ENCODE results near the gene ZNF185.

Gene ZNF185

DNA sequence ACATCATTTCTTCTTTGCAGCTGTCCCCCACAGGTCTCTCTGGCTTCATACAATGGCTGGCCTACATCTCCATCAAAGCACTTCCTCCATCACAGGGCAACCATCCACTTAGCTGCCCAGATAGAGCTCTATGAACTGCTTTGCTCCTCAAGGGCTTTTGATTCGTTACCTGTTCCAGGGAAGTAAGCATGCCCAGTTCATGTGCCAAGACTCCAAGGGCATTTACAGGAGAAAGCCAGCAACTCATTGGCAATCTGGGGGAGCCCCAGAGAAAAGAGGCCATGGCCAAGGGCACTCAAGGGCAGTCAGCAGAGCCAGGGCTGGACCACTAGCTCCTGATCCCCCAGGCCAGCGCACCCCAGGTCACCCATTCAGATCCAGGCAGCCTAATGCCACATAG is 24.5 kb upstream of the ZNF185 start:
- TF ChIP-seq ZNF10 (tag by site-specific recombination; IDR thresholded peaks at IDR 0.05) (no peak), ZNF433 (tag by site-specific recombination; IDR thresholded peaks at IDR 0.05; ENCODE audit: low read depth) (no peak), ZNF426 (tag by site-specific recombination; IDR thresholded peaks at IDR 0.05) (no peak), ZNF501 (tag by site-specific recombination; IDR thresholded peaks at IDR 0.05) (no peak), ZNF776 (tag by site-specific recombination; IDR thresholded peaks at IDR 0.05; ENCODE audit: borderline replicate concordance) (no peak), ZNF837 (tag by site-specific recombination; IDR thresholded peaks at IDR 0.05) (no peak), ZNF223 (tag by site-specific recombination; IDR thresholded peaks at IDR 0.05) (no peak), ZFP69B (tag by site-specific recombination; IDR thresholded peaks at IDR 0.05) (no peak), SP2 (tag by site-specific recombination; IDR thresholded peaks at IDR 0.05) (no peak), ZBTB26 (tag by site-specific recombination; optimal IDR thresholded peaks at IDR 0.05) (no peak), ZSCAN30 (tag by site-specific recombination; IDR thresholded peaks at IDR 0.05) (no peak), ZNF133 (tag by site-specific recombination; IDR thresholded peaks at IDR 0.05) (no peak)
- TF ChIP-seq, protein P1, sequence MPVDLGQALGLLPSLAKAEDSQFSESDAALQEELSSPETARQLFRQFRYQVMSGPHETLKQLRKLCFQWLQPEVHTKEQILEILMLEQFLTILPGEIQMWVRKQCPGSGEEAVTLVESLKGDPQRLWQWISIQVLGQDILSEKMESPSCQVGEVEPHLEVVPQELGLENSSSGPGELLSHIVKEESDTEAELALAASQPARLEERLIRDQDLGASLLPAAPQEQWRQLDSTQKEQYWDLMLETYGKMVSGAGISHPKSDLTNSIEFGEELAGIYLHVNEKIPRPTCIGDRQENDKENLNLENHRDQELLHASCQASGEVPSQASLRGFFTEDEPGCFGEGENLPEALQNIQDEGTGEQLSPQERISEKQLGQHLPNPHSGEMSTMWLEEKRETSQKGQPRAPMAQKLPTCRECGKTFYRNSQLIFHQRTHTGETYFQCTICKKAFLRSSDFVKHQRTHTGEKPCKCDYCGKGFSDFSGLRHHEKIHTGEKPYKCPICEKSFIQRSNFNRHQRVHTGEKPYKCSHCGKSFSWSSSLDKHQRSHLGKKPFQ (tag by site-specific recombination; IDR thresholded peaks at IDR 0.05) = no peak
- TF ChIP-seq, protein P2, sequence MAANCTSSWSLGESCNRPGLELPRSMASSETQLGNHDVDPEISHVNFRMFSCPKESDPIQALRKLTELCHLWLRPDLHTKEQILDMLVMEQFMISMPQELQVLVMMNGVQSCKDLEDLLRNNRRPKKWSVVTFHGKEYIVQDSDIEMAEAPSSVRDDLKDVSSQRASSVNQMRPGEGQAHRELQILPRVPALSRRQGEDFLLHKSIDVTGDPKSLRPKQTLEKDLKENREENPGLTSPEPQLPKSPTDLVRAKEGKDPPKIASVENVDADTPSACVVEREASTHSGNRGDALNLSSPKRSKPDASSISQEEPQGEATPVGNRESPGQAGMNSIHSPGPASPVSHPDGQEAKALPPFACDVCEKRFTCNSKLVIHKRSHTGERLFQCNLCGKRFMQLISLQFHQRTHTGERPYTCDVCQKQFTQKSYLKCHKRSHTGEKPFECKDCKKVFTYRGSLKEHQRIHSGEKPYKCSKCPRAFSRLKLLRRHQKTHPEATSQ (tag by site-specific recombination; IDR thresholded peaks at IDR 0.05) = no peak
- ChIA-PET CTCF (no interaction called here), POLR2A (no interaction called here)
- Histone ChIP-seq H3K27ac (ENCODE audit: extremely low read depth, low read depth, low read length) (no peak overlapping the region), H3K4me3 (ENCODE audit: low read depth, low read length) (no peak overlapping the region), H3K9me3 (ENCODE audit: control insufficient read depth, insufficient read depth, low read depth, low read length) (no peaks in the 10 kb centered on the region), H3K36me3 (ENCODE audit: control insufficient read depth in 2 of 2, insufficient read depth in 1 of 2, low read length in 2 of 2) (peaks cover 0 to 25% of the 10 kb centered on the region in 2 experiments; a peak in 1 of 3 replicates), H3K4me1 (ENCODE audit: control insufficient read depth, insufficient read depth, low read length) (no peaks in the 10 kb centered on the region)

DNA sequence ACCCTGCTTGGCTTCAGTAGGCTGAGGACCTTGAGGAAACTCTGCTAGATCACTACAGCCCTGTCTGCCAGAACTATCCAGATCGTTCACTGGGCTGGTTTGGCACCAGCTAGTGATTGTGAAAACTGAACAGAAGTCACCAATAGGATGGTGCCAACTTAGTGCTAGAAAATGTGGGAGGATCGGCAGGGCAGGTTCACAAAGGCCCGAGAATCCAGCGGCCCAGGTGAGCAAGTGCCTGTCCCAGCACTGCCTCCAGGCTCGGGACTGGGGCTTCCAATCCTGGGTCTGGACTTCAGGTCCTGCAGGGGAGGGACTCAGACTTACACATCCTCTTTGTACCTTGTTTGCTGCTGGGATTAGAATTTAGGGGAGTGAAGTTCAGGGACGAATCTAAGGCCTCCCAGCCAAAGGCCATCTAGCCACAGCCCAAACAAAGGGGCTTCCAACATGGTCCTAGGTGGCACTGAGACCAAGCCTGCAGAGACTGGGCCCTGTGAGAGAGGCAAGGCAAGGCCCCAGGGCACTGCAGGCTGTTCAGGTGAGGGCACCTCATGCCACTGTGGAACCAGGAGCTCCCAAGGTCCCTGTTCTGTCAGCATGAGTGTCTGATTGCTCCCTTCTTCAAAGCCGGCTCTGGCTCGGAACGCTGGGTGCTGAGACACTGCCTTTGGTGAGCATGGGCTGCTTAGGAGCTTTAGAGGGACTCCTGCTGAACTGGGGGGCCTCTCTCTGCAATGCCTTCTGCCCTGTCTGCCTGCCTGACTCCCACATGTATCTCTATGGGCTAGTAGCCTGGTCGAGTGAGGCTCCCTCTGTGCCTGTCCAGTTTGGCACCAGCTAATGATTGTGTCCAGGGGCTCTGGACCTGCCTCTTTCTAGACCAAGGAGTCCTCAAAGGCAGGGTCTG is 20.7 kb upstream of the ZNF185 start:
- no peaks in the 10 kb centered on the region for H3K4me1 ChIP-seq (ENCODE audit: control insufficient read depth, insufficient read depth, low read length)
- CTCF ChIA-PET = interaction anchor here (0.6 kb wide), 1 partner anchor 560 kb away, joined by 3 read pairs; no protein-coding TSS in a partner anchor
- POLR2A ChIA-PET = interaction anchor here (1.3 kb wide), 1 partner anchor 8 kb away, joined by 3 read pairs; no protein-coding TSS in a partner anchor
- H3K27ac ChIP-seq (ENCODE audit: extremely low read depth, low read depth, low read length) = no peak overlapping the region
- H3K9me3 ChIP-seq (ENCODE audit: control insufficient read depth, insufficient read depth, low read depth, low read length) = no peaks in the 10 kb centered on the region
- H3K36me3 ChIP-seq (ENCODE audit: control insufficient read depth in 2 of 2, insufficient read depth in 1 of 2, low read length in 2 of 2) = no peaks in the 10 kb centered on the region
- H3K4me3 ChIP-seq (ENCODE audit: low read depth, low read length) = no peak overlapping the region
- TF ChIP-seq ZNF843 (tag by site-specific recombination; IDR thresholded peaks at IDR 0.05) = no peak
- TF ChIP-seq ZNF19 (tag by site-specific recombination; IDR thresholded peaks at IDR 0.05; ENCODE audit: low read depth) = no peak
- TF ChIP-seq ZNF16 (tag by site-specific recombination; IDR thresholded peaks at IDR 0.05; ENCODE audit: low read depth) = no peak
- TF ChIP-seq WT1 (tag by site-specific recombination; IDR thresholded peaks at IDR 0.05) = no peak
- TF ChIP-seq KLF8 (tag by site-specific recombination; IDR thresholded peaks at IDR 0.05) = no peak
- no peak for TF ChIP-seq ZSCAN16 (tag by site-specific recombination; IDR thresholded peaks at IDR 0.05)
- TF ChIP-seq PRDM4 (tag by site-specific recombination; IDR thresholded peaks at IDR 0.05) = no peak
- TF ChIP-seq, protein P3, sequence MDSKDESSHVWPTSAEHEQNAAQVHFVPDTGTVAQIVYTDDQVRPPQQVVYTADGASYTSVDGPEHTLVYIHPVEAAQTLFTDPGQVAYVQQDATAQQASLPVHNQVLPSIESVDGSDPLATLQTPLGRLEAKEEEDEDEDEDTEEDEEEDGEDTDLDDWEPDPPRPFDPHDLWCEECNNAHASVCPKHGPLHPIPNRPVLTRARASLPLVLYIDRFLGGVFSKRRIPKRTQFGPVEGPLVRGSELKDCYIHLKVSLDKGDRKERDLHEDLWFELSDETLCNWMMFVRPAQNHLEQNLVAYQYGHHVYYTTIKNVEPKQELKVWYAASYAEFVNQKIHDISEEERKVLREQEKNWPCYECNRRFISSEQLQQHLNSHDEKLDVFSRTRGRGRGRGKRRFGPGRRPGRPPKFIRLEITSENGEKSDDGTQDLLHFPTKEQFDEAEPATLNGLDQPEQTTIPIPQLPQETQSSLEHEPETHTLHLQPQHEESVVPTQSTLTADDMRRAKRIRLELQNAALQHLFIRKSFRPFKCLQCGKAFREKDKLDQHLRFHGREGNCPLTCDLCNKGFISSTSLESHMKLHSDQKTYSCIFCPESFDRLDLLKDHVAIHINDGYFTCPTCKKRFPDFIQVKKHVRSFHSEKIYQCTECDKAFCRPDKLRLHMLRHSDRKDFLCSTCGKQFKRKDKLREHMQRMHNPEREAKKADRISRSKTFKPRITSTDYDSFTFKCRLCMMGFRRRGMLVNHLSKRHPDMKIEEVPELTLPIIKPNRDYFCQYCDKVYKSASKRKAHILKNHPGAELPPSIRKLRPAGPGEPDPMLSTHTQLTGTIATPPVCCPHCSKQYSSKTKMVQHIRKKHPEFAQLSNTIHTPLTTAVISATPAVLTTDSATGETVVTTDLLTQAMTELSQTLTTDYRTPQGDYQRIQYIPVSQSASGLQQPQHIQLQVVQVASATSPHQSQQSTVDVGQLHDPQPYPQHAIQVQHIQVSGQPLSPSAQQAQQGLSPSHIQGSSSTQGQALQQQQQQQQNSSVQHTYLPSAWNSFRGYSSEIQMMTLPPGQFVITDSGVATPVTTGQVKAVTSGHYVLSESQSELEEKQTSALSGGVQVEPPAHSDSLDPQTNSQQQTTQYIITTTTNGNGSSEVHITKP (tag by site-specific recombination; IDR thresholded peaks at IDR 0.05) = no peak
- TF ChIP-seq, protein P4, sequence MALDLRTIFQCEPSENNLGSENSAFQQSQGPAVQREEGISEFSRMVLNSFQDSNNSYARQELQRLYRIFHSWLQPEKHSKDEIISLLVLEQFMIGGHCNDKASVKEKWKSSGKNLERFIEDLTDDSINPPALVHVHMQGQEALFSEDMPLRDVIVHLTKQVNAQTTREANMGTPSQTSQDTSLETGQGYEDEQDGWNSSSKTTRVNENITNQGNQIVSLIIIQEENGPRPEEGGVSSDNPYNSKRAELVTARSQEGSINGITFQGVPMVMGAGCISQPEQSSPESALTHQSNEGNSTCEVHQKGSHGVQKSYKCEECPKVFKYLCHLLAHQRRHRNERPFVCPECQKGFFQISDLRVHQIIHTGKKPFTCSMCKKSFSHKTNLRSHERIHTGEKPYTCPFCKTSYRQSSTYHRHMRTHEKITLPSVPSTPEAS (tag by site-specific recombination; IDR thresholded peaks at IDR 0.05) = no peak
- TF ChIP-seq ZNF10 (tag by site-specific recombination; IDR thresholded peaks at IDR 0.05) = no peak
